WERI-Rb-1 (cell line): Measurements from ENCODE around the gene TSNAX.
"Not testable (repeated sequence)": the region's sequence is repeated elsewhere in the genome, so short reads cannot be mapped to it uniquely, and the experiment has no call there.

Experiments
- DNase-seq: peaks from one replicate; pipeline ENCODE4 v3.0.0-alpha.2; 2020
- H3K27ac ChIP-seq: fragments of 250-450 bp; sonication (Bioruptor Pico); 2 replicates; pipeline ENCODE4 v1.5.1; 2020; ENCODE audit warnings: mild to moderate bottlenecking, moderate library complexity
- H3K27me3 ChIP-seq: fragments of 250-450 bp; sonication (Bioruptor Pico); 2 replicates; pipeline ENCODE4 v1.5.1; 2021; ENCODE audit warnings: mild to moderate bottlenecking, low read depth, moderate library complexity; ENCODE audit not compliant: insufficient read depth, severe bottlenecking
- H3K36me3 ChIP-seq: fragments of 250-450 bp; sonication (Bioruptor Pico); 2 replicates; pipeline ENCODE4 v1.5.1; 2020; ENCODE audit warnings: mild to moderate bottlenecking, moderate library complexity
- H3K4me3 ChIP-seq: 2 replicates; pipeline ENCODE4 v1.5.1; 2011; ENCODE audit warnings: low read depth, mild to moderate bottlenecking, control low read depth, low read length
- H3K9me3 ChIP-seq: fragments of 250-450 bp; sonication (Bioruptor Pico); 2 replicates; pipeline ENCODE4 v1.5.1; 2021; ENCODE audit warnings: mild to moderate bottlenecking, moderate library complexity; ENCODE audit not compliant: severe bottlenecking
- TF ChIP-seq, protein P1 (sequence below): IDR thresholded peaks from 2 replicates; pipeline ENCODE4 v1.5.1; 2011; ENCODE audit warnings: low read depth, mild to moderate bottlenecking, control low read depth, inconsistent platforms, low read length

Gene TSNAX

GRCh38 chr1:231592809-231593208, 64.3 kb downstream of the TSNAX start:
- DNase-seq, result no peak
- Histone ChIP-seq H3K36me3 (no peaks in the 10 kb centered on the region), H3K9me3 (no peaks in the 10 kb centered on the region), H3K27me3 (no peaks in the 10 kb centered on the region), H3K4me3 (no peak overlapping the region), H3K27ac (no peak overlapping the region)
- TF ChIP-seq, protein P1, sequence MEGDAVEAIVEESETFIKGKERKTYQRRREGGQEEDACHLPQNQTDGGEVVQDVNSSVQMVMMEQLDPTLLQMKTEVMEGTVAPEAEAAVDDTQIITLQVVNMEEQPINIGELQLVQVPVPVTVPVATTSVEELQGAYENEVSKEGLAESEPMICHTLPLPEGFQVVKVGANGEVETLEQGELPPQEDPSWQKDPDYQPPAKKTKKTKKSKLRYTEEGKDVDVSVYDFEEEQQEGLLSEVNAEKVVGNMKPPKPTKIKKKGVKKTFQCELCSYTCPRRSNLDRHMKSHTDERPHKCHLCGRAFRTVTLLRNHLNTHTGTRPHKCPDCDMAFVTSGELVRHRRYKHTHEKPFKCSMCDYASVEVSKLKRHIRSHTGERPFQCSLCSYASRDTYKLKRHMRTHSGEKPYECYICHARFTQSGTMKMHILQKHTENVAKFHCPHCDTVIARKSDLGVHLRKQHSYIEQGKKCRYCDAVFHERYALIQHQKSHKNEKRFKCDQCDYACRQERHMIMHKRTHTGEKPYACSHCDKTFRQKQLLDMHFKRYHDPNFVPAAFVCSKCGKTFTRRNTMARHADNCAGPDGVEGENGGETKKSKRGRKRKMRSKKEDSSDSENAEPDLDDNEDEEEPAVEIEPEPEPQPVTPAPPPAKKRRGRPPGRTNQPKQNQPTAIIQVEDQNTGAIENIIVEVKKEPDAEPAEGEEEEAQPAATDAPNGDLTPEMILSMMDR, result no peak

DNA sequence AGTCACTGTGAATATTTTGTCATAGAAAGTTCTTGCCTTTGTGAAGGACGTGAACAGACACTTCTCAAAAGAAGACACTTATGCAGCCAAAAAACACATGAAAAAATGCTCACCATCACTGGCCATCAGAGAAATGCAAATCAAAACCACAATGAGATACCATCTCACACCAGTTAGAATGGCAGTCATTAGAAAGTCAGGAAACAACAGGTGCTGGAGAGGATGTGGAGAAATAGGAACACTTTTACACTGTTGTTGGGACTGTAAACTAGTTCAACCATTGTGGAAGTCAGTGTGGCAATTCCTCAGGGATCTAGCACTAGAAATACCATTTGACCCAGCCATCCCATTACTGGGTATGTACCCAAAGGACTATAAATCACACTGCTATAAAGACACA, 64.8 kb downstream of the TSNAX start:
- not testable (repeated sequence) for H3K27me3 ChIP-seq, H3K27ac ChIP-seq, DNase-seq

DNA sequence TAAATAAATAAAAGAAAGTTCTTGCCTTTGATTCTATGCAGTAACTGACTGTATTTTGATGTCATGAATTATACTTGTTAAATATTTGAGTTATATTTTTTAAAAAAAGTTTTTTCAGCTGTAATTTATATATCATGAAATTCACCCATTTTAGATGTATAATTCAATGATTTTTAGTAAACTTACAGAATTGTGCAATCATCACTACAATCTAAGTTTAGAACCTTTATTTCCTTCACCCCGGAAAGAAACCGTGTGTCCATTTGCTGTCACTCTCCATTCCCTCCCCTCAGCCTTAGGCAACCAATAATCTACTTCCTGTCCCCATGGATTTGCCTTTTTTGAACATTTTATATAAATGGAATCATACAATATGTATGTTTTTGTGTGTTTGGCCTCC, 65.7 kb downstream of the TSNAX start:
- H3K36me3 ChIP-seq, result no peaks in the 10 kb centered on the region
- no peaks in the 10 kb centered on the region for H3K27me3 ChIP-seq
- DNase-seq, result no peak
- H3K4me3 ChIP-seq, result no peak overlapping the region
- TF ChIP-seq, protein P1, result no peak
- no peaks in the 10 kb centered on the region for H3K9me3 ChIP-seq
- no peak overlapping the region for H3K27ac ChIP-seq

More for the DNA sequence above, 64.8 kb downstream of the TSNAX start:
- not testable (repeated sequence) for H3K9me3 ChIP-seq, H3K4me3 ChIP-seq, H3K36me3 ChIP-seq

DNA sequence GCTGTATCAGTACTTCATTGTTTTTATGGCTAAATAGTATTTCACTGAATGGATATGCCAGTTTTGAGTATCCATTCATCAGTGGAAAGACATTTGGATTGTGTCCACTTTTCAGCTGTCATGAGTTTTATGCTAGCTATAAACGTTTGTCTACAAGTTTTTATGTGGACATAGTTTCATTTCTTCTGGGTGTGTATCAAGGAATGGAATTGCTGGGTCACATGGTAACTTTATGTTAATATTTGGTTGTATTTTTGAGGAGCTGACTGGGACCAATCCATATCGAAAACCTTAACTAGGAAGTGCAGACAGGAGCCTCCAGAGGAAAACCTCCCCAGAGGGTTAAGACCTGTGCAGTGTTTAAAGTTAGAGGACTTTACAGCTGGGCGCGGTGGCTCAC, 66.3 kb downstream of the TSNAX start:
- TF ChIP-seq, protein P1, result no peak

DNA sequence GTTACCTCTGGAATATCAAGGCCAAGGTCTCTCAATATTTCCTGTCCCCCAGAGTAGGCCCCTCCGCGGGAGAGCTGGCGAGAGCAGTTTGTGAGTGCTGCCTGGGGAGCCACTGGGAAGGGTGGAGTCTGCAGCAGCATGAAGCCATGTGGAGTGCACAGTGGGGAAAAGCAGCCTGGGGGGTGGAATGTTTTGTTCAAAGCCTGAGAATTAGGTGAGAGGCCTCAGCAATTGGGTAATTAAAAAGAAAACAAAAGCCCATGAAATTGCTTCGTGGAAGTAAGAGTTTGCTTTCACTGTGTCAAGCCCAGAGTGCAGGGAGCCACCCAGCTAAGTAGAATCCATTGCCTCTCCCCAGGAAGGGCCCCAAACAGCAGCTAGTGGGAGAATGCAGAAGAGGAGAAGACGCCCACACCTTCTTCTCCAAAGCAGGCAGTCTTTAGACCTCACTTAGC, 67.9 kb downstream of the TSNAX start:
- TF ChIP-seq, protein P1, result no peak
- DNase-seq, result no peak
- H3K27me3 ChIP-seq, result no peaks in the 10 kb centered on the region
- no peaks in the 10 kb centered on the region for H3K36me3 ChIP-seq
- no peak overlapping the region for H3K4me3 ChIP-seq
- no peak overlapping the region for H3K27ac ChIP-seq
- no peaks in the 10 kb centered on the region for H3K9me3 ChIP-seq

More for the DNA sequence above, 66.3 kb downstream of the TSNAX start:
- Histone ChIP-seq H3K4me3 (no peak overlapping the region), H3K27ac (no peak overlapping the region), H3K27me3 (no peaks in the 10 kb centered on the region), H3K9me3 (no peaks in the 10 kb centered on the region), H3K36me3 (no peaks in the 10 kb centered on the region)
- no peak for DNase-seq

DNA sequence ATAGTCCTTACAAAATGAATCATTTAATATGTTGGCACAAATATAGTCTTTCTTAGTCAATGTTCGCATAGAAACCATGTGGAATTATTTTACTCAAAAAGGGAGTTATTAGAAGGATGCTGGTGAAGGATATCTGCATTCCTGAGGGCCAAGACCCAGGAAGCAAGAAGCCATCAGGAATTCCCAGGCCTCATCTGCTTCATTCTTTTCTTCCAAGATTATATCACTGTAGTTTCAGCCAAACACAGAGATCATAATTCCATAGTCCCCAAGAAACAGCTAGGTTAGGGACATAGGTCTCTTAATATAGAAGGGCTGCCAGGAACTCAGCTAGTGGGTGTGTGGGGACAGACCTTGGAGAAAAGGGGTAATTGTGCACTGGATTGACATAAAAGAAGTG, 69.5 kb downstream of the TSNAX start:
- Histone ChIP-seq H3K36me3 (no peaks in the 10 kb centered on the region), H3K27me3 (no peaks in the 10 kb centered on the region), H3K27ac (no peak overlapping the region), H3K9me3 (no peaks in the 10 kb centered on the region), H3K4me3 (no peak overlapping the region)
- DNase-seq, result no peak
- TF ChIP-seq, protein P1, result no peak
